Measurements from ENCODE around the gene CATSPERD.

Gene CATSPERD

GRCh38 chr19:5719961-5720790, at the start of gene CATSPERD, which contains the start of gene LONP1:
Gene CATSPERD (plus strand): TSS chr19:5720637. CDS start chr19:5720738, 101 bp downstream.
Gene LONP1 (minus strand): TSS chr19:5720146. CDS start chr19:5720132, 14 bp downstream.
- DNase-seq, result peak; percentile 98

DNA sequence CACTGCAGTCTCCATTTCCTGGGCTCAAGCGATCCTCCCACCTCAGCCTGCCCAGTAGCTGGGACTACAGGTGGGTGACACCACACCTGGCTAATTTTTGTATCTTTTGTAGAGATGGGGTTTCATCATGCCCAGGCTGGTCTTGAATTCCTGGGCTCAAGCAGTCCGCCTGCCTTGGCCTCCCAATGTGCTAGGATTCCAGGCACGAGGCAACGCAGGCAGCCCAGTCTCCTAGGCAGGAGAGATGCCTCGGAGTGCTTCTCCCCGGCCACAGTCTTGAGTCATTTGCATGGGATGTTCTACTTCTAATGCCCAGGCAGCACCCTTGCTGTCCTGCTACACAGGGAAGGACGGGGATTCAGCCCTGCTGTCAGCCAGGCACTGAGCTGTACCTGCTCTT, 48.8 kb upstream of the CATSPERD start:
- no peak for DNase-seq

GRCh38 chr19:5672708-5673459, 47.6 kb upstream of the CATSPERD start:
- no peak for DNase-seq

DNA sequence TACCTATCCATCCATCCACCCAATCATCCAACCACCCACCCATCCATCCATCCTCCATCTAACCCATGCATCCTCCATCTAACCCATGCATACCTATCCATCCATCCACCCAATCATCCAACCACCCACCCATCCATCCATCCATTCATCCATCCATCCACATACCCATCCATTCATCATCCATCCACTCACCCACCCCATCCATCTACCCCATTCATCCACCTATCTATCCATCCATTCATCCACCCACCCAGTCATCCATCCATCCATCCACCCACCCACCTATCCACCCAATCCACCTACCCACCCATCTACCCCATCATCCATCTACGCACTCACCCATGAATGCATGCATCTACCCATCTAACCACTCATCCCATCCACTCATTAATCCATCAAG, 46.7 kb upstream of the CATSPERD start:
- DNase-seq, result no peak

GRCh38 chr19:5674714-5675113, 45.7 kb upstream of the CATSPERD start:
- no peak for DNase-seq

DNA sequence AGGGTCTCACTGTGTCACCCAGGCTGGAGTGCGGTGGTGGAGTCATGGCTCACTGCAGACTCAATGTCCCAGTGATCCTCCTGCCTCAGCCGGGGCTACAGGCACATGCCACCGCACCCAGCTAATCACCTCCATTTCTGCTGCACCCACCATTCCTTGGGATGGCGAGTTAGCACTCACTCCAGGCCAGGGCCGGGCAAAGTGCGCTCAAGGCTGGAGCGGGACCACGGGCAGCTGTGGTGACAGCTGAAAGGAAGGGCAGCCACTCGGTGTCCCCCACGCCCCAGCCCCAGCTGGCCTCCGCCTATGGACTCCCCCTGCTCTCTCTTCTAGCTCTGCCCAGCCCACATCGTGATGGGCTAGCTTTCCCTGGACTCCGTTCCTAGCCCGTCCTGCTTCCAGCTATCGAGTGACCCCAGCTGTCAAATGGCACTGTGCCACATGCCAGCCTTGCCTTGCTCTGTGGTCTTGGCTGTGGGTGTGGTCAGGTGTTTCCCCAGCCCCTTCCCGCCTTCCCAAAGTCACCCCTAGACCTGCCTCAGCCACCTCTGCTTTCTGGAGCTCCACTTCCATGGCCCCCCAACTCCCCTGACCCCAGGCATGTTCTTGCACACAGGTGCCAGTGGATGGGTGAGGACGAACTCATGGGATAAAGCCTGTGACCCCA, 44.2 kb upstream of the CATSPERD start:
- no peak for DNase-seq

- no peak for DNase-seq
Observed at GRCh38 chr19:5676772-5677105, 43.7 kb upstream of the CATSPERD start.

DNA sequence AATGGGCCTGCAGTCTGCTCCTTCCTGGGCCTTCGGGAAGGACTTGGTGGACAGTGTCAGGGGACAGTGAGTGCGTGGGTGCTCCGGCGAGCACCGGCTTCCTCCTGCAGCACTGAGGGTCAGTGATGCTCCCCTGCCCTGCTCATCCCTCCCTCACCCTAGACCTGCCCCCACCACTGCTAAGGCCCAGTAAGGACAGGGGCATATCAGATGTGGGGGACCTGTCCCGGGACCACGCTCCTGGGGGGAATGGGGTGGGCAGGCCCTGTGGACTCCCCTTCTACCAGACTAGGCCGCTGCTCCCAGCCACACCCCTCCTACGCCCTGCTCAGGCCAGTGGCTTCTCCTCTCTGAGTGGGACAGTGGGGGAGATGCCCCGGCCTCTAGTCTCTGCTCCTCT, 43.3 kb upstream of the CATSPERD start:
- no peak for DNase-seq

DNA sequence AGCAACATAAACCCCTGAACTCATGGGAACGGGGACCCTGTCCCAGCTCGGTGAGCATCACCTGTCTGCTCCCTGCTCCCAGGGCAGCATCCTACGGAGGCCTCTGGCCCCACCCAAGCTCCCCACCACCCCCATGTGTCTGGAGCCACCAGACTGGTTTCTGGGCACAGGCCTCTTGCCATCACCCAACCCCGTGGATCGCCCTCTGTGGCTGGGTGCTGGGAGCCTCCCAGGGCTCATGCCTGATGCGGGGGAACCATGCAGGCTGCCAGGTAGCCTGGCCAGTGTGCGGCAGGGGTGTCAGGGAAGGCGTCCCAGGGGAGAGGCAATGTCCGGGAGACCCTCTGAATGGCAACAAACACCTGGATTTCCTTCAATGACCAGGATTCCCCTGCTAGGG, 42.9 kb upstream of the CATSPERD start:
- DNase-seq, result no peak

- DNase-seq, result no peak
Observed at GRCh38 chr19:5678071-5678718, 42.2 kb upstream of the CATSPERD start.

GRCh38 chr19:5679289-5680083, 41.0 kb upstream of the CATSPERD start:
- DNase-seq, result no peak

DNA sequence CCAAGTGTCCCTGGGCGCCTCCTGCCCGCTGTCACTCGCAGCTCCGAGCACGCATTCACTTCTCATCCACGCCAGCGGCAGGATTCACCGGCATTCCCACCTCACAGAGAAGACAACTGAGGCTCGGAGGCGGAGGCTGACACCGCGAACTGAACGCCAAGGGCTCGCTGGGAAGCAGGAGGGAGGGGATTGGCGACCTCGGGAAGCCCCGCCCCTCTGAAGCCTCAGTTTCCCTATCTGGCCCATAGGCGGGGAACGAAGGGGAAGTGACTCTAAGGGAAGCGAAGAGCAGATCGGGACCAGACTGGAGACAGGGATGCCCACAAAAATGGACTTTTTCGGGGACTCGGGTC, 40.4 kb upstream of the CATSPERD start:
- no peak for DNase-seq

DNA sequence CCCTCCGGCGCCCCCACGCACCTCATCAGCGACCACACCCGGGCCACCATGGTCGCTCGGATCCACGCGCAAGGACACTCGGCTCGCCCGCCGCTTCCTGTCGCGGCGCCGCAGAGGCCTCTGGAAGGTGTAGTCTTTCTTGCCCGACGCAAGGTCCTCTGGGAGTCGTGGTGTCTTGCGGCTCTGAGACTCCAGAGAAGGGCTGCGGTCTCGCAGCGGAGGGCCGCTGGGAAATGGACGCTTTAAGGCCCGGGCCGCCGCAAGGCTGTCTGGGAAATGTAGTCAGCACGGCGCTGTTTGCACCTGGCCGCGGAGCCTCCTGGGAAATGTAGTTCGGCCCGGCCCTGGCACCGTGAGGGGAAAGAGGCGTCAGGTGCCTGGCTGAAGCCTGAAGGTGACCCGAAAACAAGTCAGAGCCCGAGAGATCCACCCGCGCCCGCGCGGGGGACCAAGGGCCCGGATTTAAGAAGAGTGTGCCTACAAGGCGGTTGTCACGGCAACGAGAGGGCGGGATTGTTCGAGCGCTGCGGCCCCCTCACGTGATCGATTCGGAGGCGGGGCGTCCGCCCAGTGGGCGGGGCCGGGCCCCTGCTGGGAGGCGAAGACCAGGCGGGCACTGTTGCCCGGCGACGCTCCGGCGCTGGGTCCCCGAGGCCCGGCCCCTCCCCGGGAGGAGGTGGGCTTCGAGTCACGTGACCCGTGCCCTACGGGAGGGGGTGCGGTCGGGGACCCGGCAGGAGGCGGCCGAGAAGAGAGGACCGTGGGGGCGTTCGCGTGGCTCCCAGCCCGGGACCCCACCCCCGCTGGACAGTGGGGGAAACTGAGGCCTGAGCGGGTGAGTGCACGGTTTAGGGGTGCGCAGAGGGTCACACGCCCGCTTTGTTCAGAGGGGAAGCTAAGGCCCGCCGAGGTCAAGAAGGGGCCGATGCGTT, 39.7 kb upstream of the CATSPERD start, which contains the start of the genes HSD11B1L and MICOS13:
Gene HSD11B1L (plus strand): TSS at position 591 of the 932 bp plus-strand sequence. CDS start 3,806 bp downstream, outside the sequence.
Gene MICOS13 (minus strand): TSS at position 80 of the 932 bp plus-strand sequence. CDS start 30 bp downstream, at position 50.
- DNase-seq, result peak; percentile 99

DNA sequence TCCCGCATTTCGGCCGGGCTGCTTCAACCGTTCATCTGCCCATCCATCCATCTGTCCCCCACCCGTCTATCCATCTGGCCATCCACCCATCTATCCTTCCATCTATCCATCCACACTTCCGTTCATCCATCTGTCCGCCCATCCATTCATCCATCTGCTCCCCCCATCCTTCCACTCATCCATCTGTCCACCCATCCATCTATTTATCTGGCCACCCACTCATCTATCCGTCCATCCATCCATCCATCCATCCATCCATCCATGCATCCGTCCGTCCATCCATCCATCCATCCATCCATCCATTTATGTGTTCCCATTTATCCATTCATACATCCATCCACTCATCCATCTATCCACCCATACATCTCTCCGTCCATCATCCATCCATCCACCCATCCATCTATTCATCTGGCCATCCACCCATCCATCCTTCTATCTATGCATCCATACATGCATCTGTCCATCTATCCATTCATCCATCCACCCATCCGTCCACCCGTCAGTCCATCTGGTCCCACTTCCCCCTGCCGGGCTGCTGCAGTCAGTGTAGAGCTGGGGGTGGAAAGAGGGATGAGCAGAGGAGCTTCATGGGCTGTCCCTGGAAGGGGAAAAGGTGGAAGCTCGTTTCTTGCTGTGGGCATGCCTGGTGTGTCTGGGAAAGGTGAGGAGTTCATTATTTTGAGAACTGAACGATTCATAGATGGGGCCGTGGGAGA, 38.9 kb upstream of the CATSPERD start:
- DNase-seq, result no peak

DNA sequence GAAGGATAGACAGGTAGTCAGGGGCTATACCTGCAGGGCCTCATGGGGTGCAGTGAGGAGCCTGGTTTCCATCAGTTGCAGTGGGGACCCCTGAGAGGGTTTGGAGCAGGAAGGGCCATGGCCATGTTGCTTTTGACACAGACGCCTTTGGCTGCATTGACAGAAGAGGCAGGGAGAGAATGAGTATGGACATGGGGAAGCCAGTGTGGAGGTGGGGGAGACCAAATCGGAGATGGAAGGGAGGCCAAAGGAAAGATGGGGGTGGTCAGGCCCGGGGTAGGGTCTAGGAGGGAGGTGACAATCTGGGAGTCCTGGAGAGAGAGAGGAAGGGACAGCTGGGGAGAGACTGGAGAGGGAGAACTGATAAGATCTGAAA, 38.3 kb upstream of the CATSPERD start:
- no peak for DNase-seq

DNA sequence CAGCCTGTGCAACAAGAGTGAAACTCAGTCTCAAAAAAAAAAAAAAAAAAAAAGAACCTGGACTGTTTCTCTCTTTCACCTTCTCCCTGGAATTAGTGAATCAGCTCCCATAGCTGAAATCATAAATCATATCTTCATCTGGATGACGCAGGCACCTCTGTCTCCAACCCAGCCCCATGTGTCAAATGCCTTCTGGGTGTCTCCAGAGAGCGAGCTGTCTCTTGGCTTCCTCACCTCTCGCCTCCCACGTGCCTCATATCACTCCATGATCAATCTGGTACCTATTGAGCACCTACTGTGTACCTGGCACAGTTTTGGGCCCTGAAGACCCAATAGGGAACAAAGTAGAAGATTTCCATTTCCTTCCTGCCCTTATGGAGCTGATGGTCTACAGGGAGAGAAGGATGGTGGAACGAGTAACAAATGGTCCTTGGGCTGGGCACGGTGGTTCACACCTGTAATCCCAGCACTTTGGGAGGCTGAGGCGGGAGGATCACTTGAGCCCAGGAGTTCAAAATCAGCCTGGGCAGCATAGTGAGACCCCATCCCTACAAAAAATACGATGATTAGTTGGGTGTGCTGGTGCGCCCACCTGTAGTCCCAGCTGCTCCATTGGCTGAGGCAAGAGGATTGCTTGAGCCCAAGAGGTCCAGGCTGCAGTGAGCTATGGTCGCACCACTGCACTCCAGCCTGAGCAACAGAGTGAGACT, 37.1 kb upstream of the CATSPERD start:
- DNase-seq, result no peak

- no peak for DNase-seq
Observed at GRCh38 chr19:5684694-5685430, 35.6 kb upstream of the CATSPERD start.

DNA sequence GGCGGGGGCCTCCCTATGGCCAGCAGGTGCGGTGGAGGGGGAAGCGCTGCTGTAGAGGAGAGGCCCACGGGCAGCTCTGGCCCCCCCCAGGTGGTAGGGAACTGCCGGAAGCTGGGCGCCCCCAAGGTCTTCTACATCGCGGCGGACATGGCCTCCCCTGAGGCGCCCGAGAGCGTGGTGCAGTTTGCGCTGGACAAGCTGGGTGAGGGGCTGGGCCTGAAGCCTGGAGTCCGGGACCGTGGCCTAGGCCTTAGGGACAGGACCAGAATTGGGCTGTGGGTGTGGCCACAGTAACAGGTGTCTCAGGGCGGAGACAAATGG, 34.2 kb upstream of the CATSPERD start:
- DNase-seq, result no peak
